GM12878 (cell line): Measurements from ENCODE around the gene OR11H6.

Experiments used
- EGR1 ChIP-seq, 2 experiments: IDR thresholded peaks; 1 replicate in 1 of 2; 2 replicates in 1 of 2; pipeline ENCODE4 v1.6.1; 2011 to 2012; ENCODE audit warnings: low read depth in 2 of 2, low read length in 2 of 2, borderline replicate concordance in 1 of 2, mild to moderate bottlenecking in 1 of 2, moderate library complexity in 1 of 2
- ETV6 ChIP-seq, 2 experiments: fragments of 450-650 bp in 1 of 2; IDR thresholded peaks in 1 of 2; conservative IDR thresholded peaks in 1 of 2; 2 replicates each; pipeline ENCODE4 v1.6.1; 2014; ENCODE audit warnings: antibody characterized with exemption in 1 of 2, borderline replicate concordance in 1 of 2, low read depth in 1 of 2, mild to moderate bottlenecking in 1 of 2, moderate library complexity in 1 of 2
- JUNB ChIP-seq: IDR thresholded peaks from 2 replicates; pipeline ENCODE4 v1.6.1; 2016; ENCODE audit warnings: antibody characterized with exemption, mild to moderate bottlenecking
- POLR2AphosphoS2 ChIP-seq: IDR thresholded peaks from 2 replicates; pipeline ENCODE4 v1.6.1; 2011; ENCODE audit warnings: low read depth, mild to moderate bottlenecking, low read length, improper control_type of control experiment, moderate library complexity
- RFX5 ChIP-seq: IDR thresholded peaks from 2 replicates; pipeline ENCODE4 v1.6.1; 2011; ENCODE audit warnings: low read depth, low read length, improper control_type of control experiment
- STAT3 ChIP-seq: IDR thresholded peaks from 2 replicates; pipeline ENCODE4 v1.6.1; 2011; ENCODE audit warnings: low read depth, low read length, improper control_type of control experiment
- TCF12 ChIP-seq: IDR thresholded peaks from 2 replicates; pipeline ENCODE4 v1.6.1; 2011; ENCODE audit warnings: low read depth, mild to moderate bottlenecking, low read length
- TF ChIP-seq, protein P1 (sequence below), 3 experiments: IDR thresholded peaks in 2 of 3; conservative IDR thresholded peaks in 1 of 3; 2 replicates each; pipeline ENCODE4 v1.5.1; 2011; ENCODE audit warnings: low read depth in 3 of 3, low read length in 3 of 3, mild to moderate bottlenecking in 3 of 3, control low read depth in 2 of 3, moderate library complexity in 2 of 3, inconsistent platforms in 1 of 3, mixed read lengths in 1 of 3; ENCODE audit not compliant: control insufficient read depth in 2 of 3, insufficient read depth in 1 of 3; ENCODE audit errors: extremely low read depth in 1 of 3
- TF ChIP-seq, protein P2 (sequence below): fragments of 450-650 bp; formaldehyde crosslinking; IDR thresholded peaks from 2 replicates; pipeline ENCODE4 v1.5.0; 2022; ENCODE audit warnings: mild to moderate bottlenecking, missing genetic modification characterization

DNA sequence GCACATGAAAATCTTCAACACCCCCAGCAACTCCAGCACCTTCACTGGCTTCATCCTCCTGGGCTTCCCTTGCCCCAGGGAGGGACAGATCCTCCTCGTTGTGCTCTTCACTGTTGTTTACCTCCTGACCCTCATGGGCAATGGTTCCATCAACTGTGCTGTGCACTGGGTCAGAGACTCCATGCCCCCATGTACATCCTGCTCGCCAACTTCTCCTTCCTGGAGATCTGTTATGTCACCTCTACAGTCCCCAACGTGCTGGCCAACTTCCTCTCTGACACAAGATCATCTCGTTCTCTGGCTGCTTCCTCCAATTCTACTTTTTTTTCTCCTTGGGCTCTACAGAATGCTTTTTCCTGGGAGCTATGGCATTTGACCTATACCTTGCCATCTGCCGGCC lies 44.3 kb upstream of the OR11H6 start:
- TF ChIP-seq TCF12 (no peak), JUNB (no peak), ETV6 (conservative IDR thresholded peaks at IDR 0.05 in 1 of 2, IDR thresholded peaks at IDR 0.05 in 1 of 2; ENCODE audit: borderline replicate concordance in 1 of 2, low read depth in 1 of 2) (no peak), RFX5 (no peak), POLR2AphosphoS2 (no peak), EGR1 (IDR thresholded peaks at IDR 0.05; ENCODE audit: borderline replicate concordance in 1 of 2, low read depth in 2 of 2, low read length in 2 of 2) (no peak), STAT3 (no peak)
- TF ChIP-seq, protein P1, sequence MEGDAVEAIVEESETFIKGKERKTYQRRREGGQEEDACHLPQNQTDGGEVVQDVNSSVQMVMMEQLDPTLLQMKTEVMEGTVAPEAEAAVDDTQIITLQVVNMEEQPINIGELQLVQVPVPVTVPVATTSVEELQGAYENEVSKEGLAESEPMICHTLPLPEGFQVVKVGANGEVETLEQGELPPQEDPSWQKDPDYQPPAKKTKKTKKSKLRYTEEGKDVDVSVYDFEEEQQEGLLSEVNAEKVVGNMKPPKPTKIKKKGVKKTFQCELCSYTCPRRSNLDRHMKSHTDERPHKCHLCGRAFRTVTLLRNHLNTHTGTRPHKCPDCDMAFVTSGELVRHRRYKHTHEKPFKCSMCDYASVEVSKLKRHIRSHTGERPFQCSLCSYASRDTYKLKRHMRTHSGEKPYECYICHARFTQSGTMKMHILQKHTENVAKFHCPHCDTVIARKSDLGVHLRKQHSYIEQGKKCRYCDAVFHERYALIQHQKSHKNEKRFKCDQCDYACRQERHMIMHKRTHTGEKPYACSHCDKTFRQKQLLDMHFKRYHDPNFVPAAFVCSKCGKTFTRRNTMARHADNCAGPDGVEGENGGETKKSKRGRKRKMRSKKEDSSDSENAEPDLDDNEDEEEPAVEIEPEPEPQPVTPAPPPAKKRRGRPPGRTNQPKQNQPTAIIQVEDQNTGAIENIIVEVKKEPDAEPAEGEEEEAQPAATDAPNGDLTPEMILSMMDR (IDR thresholded peaks at IDR 0.05 in 2 of 3, conservative IDR thresholded peaks at IDR 0.05 in 1 of 3; ENCODE audit: control insufficient read depth in 2 of 3, extremely low read depth in 1 of 3, insufficient read depth in 1 of 3, low read depth in 3 of 3, low read length in 3 of 3), result no peak
- TF ChIP-seq, protein P2, sequence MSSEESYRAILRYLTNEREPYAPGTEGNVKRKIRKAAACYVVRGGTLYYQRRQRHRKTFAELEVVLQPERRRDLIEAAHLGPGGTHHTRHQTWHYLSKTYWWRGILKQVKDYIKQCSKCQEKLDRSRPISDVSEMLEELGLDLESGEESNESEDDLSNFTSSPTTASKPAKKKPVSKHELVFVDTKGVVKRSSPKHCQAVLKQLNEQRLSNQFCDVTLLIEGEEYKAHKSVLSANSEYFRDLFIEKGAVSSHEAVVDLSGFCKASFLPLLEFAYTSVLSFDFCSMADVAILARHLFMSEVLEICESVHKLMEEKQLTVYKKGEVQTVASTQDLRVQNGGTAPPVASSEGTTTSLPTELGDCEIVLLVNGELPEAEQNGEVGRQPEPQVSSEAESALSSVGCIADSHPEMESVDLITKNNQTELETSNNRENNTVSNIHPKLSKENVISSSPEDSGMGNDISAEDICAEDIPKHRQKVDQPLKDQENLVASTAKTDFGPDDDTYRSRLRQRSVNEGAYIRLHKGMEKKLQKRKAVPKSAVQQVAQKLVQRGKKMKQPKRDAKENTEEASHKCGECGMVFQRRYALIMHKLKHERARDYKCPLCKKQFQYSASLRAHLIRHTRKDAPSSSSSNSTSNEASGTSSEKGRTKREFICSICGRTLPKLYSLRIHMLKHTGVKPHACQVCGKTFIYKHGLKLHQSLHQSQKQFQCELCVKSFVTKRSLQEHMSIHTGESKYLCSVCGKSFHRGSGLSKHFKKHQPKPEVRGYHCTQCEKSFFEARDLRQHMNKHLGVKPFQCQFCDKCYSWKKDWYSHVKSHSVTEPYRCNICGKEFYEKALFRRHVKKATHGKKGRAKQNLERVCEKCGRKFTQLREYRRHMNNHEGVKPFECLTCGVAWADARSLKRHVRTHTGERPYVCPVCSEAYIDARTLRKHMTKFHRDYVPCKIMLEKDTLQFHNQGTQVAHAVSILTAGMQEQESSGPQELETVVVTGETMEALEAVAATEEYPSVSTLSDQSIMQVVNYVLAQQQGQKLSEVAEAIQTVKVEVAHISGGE (CRISPR knock-in tag), result no peak
